ENCODE results near the gene KCNN4. TPM values are rescaled to one million over a fixed set of nuclear protein-coding genes. Genes with fewer than 3 reads are reported as not detected.

The KCNN4 gene
- total RNA-seq (2021; ENCODE audit: unreplicated experiment) (29.7 TPM), Bru-seq, nascent RNA (percentile 64 among the genes with signal in this experiment), BruChase-seq, experiment 1, labeled RNA remaining after a 2-hour chase (percentile 73 among the genes with signal in this experiment), BruChase-seq, experiment 2, labeled RNA remaining after a 6-hour chase (percentile 74 among the genes with signal in this experiment)
- 50.8 TPM for polyA plus RNA-seq (2012; ENCODE audit: insufficient read length)
- long read RNA-seq, transcript KCNN4-211 (9 exons, 1,956 nt), result major isoform, 19 of 47 reads
- long read RNA-seq, partial matches to known transcripts, result 5 of 47 reads
- long read RNA-seq, other reads (novel, unspliced or antisense), result 22 of 47 reads

DNA sequence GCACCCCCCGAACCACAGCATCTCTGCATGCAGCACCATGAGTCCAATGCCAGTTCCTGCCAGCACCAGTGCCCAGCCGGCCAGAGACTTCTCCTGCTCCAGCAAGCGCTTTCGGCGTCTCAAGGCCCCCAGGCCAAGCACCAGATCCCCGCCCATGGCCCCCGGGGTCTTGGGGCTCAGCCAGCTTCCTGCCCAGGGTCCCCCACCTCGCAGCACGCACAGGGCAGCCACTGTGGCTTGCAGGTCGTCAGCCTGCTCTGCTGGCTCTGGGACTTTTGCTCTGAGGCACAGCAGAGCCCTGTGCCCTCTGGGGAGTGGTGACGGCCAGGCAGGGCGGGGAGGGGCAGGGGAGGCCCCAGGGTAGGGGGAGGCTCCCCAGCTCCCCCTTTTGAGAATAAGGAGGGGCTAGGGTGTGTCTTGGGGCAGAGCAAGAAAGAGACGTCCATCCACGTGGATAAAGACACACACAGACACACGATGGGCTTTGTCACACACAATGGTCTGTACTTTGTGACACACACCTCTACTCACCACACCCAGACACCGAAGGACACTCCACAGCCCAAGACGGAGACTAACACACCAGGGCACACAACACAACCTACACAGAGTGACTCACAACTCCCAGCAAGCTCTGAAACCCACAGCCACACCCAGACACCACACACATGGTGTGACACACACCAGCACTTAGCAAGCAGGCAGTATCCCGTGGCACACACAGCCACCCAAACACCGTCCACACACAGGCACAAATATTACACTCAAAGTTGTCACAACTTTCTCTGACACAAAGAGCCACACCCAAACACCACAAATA, at the start of gene KCNN4:
KCNN4 (minus strand) TSS at position 268 of the 820 bp plus-strand sequence; CDS start at position 156, 112 bp downstream.
- H3K4me3 ChIP-seq (ENCODE audit: low read depth in 2 of 2, low read length in 2 of 2), result peak within 1 kb of the TSS; percentile 38 to 67
- CTCF ChIA-PET, result interaction anchor here (0.5 to 1.3 kb wide), 2 partner anchors 15 to 478 kb away, joined by 3 to 4 read pairs; no protein-coding TSS in a partner anchor
- H3K27me3 ChIP-seq (ENCODE audit: control insufficient read depth, insufficient read depth, low read length), result no peaks in the 10 kb centered on the region
- peaks cover 64% of the 10 kb centered on the region for H3K4me1 ChIP-seq (ENCODE audit: control insufficient read depth, insufficient read depth, low read length)
- no peak for DNase-seq (ENCODE audit: low read depth, low spot score)
- in situ Hi-C loops (cut with HindIII; ENCODE audit: low pct_unique_long_range_greater_than_20kb, low sequenced_read_pairs) (no loop called here), intact Hi-C loops (cut with micrococcal nuclease; ENCODE audit: unreplicated experiment) (no loop called here)
- TF ChIP-seq, protein P1, sequence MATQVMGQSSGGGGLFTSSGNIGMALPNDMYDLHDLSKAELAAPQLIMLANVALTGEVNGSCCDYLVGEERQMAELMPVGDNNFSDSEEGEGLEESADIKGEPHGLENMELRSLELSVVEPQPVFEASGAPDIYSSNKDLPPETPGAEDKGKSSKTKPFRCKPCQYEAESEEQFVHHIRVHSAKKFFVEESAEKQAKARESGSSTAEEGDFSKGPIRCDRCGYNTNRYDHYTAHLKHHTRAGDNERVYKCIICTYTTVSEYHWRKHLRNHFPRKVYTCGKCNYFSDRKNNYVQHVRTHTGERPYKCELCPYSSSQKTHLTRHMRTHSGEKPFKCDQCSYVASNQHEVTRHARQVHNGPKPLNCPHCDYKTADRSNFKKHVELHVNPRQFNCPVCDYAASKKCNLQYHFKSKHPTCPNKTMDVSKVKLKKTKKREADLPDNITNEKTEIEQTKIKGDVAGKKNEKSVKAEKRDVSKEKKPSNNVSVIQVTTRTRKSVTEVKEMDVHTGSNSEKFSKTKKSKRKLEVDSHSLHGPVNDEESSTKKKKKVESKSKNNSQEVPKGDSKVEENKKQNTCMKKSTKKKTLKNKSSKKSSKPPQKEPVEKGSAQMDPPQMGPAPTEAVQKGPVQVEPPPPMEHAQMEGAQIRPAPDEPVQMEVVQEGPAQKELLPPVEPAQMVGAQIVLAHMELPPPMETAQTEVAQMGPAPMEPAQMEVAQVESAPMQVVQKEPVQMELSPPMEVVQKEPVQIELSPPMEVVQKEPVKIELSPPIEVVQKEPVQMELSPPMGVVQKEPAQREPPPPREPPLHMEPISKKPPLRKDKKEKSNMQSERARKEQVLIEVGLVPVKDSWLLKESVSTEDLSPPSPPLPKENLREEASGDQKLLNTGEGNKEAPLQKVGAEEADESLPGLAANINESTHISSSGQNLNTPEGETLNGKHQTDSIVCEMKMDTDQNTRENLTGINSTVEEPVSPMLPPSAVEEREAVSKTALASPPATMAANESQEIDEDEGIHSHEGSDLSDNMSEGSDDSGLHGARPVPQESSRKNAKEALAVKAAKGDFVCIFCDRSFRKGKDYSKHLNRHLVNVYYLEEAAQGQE (IDR thresholded peaks at IDR 0.05; ENCODE audit: insufficient read depth in 1 of 2, low read depth in 2 of 2, low read length in 1 of 2), result no peak
- TF ChIP-seq SIN3A (IDR thresholded peaks at IDR 0.05; ENCODE audit: borderline replicate concordance, insufficient read depth, low read depth, low read length) (no peak), POLR2AphosphoS5 (IDR thresholded peaks at IDR 0.05; ENCODE audit: low read depth, low read length) (no peak), TCF7L2 (IDR thresholded peaks at IDR 0.05; ENCODE audit: low read depth, low read length) (no peak)
- TF ChIP-seq, protein P2, sequence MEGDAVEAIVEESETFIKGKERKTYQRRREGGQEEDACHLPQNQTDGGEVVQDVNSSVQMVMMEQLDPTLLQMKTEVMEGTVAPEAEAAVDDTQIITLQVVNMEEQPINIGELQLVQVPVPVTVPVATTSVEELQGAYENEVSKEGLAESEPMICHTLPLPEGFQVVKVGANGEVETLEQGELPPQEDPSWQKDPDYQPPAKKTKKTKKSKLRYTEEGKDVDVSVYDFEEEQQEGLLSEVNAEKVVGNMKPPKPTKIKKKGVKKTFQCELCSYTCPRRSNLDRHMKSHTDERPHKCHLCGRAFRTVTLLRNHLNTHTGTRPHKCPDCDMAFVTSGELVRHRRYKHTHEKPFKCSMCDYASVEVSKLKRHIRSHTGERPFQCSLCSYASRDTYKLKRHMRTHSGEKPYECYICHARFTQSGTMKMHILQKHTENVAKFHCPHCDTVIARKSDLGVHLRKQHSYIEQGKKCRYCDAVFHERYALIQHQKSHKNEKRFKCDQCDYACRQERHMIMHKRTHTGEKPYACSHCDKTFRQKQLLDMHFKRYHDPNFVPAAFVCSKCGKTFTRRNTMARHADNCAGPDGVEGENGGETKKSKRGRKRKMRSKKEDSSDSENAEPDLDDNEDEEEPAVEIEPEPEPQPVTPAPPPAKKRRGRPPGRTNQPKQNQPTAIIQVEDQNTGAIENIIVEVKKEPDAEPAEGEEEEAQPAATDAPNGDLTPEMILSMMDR (IDR thresholded peaks at IDR 0.05), result no peak
- no peaks in the 10 kb centered on the region for H3K9me3 ChIP-seq (ENCODE audit: control insufficient read depth, insufficient read depth, low read depth, low read length)
- H3K27ac ChIP-seq (ENCODE audit: low read length), result peak within 1 kb of the TSS; percentile 98
- BruUV-seq (replicated peaks), result no TSS peak
- POLR2A ChIA-PET, result interaction anchor here (0.7 kb wide), 1 partner anchor 431 kb away, joined by 3 read pairs; no protein-coding TSS in a partner anchor
- peak; percentile 59 for ATAC-seq
- no peaks in the 10 kb centered on the region; the same call in 1 of the 2 replicates for H3K36me3 ChIP-seq (ENCODE audit: control insufficient read depth, insufficient read depth, low read length)

DNA sequence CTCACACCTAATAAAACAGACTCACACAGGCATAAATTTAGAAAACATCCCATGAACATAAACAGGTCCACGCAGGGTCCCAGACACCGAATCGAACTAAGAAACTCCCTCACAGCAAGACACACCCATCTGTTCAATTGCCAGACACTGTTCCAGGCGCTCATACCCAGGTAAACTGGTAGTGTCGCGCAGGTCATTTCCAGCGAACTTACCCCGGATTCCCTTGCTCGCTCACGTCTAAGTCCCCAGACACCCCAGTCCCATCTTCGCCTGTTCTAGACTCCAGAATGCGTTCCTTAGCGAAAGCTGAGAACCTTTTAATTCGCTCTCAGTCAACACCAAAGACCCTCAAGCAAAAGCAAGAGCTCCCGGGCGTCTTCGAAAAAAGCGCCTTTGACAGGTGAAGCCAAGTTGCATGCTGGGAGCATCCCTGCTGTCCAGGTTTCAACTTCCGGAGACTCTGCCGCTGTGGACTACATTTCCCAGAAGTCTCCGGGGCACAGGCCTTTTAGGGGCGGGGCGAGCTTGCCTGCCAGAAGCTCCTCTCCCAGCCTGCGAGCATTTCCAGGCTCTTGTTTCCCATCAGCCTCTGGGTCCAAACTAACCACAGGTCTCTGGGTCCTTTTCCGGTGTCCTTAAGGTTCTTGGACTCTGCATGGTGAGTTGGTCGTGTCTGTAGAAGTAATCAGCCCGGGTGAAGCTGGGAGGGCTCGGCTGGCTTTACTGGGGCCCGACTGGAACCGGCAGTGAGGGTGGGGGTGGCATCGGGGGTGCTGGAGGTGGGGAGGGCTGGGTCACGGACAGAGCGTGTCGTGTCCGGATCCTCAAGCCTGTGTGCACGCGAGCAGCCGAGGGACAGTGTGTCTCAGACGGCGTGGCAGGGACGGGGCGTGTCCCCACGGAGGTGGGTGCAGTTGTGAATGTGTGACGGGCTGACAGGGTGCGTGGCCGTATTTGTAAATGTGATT, 46.3 kb upstream of the KCNN4 start, which contains the start of gene ZNF283:
ZNF283 (plus strand) TSS at position 535 of the 968 bp plus-strand sequence. CDS start 6,184 bp downstream, outside the sequence.
- H3K4me1 ChIP-seq (ENCODE audit: control insufficient read depth, insufficient read depth, low read length), result no peaks in the 10 kb centered on the region
- ChIA-PET POLR2A (no interaction called here), CTCF (no interaction called here)
- intact Hi-C loops (cut with micrococcal nuclease; ENCODE audit: unreplicated experiment) (no loop called here), in situ Hi-C loops (cut with HindIII; ENCODE audit: low pct_unique_long_range_greater_than_20kb, low sequenced_read_pairs) (no loop called here)
- H3K36me3 ChIP-seq (ENCODE audit: control insufficient read depth, insufficient read depth, low read length), result peaks cover 2% of the 10 kb centered on the region; the same call in 1 of the 2 replicates
- peak within 1 kb of the TSS; percentile 36 for H3K27ac ChIP-seq (ENCODE audit: low read length)
- ATAC-seq (peak; percentile 100), DNase-seq (ENCODE audit: low read depth, low spot score) (peak; percentile 42)
- peak within 1 kb of the TSS; percentile 54 to 71 for H3K4me3 ChIP-seq (ENCODE audit: low read depth in 2 of 2, low read length in 2 of 2)
- TF ChIP-seq POLR2AphosphoS5 (IDR thresholded peaks at IDR 0.05; ENCODE audit: low read depth, low read length) (peak; percentile 57; the same call in 1 of the 2 replicates), TCF7L2 (IDR thresholded peaks at IDR 0.05; ENCODE audit: low read depth, low read length) (no peak), SIN3A (IDR thresholded peaks at IDR 0.05; ENCODE audit: borderline replicate concordance, insufficient read depth, low read depth, low read length) (0 out of 2 replicates have a peak, but pooled peaks have one; percentile 39)
- TF ChIP-seq, protein P1 (IDR thresholded peaks at IDR 0.05; ENCODE audit: insufficient read depth in 1 of 2, low read depth in 2 of 2, low read length in 1 of 2), result no peak
- TF ChIP-seq, protein P2 (IDR thresholded peaks at IDR 0.05), result no peak
- H3K27me3 ChIP-seq (ENCODE audit: control insufficient read depth, insufficient read depth, low read length), result no peaks in the 10 kb centered on the region
- no TSS peak for BruUV-seq (replicated peaks)
- peaks cover under 1% of the 10 kb centered on the region; the same call in 1 of the 2 replicates for H3K9me3 ChIP-seq (ENCODE audit: control insufficient read depth, insufficient read depth, low read depth, low read length)
